SIG-M5 treated with dmso at 0.1 percent for 504 hours (cell line): ENCODE data around the gene CFAP54.

Experiments used
- DNase-seq: peaks from one replicate; lab custom pipeline; 2025; ENCODE audit not compliant: unreplicated experiment; lab: John Stamatoyannopoulos, UW

CFAP54 gene

GRCh38 chr12:96811083-96811482 lies 321.7 kb downstream of the CFAP54 start:
- no peak for DNase-seq

- no peak for DNase-seq
These were observed 322.8 kb downstream of the CFAP54 start for GRCh38 chr12:96812153-96812552.

- no peak for DNase-seq
These were observed 324.8 kb downstream of the CFAP54 start for GRCh38 chr12:96814200-96814599.

GRCh38 chr12:96821592-96821991 lies 332.2 kb downstream of the CFAP54 start:
- no peak for DNase-seq

DNA sequence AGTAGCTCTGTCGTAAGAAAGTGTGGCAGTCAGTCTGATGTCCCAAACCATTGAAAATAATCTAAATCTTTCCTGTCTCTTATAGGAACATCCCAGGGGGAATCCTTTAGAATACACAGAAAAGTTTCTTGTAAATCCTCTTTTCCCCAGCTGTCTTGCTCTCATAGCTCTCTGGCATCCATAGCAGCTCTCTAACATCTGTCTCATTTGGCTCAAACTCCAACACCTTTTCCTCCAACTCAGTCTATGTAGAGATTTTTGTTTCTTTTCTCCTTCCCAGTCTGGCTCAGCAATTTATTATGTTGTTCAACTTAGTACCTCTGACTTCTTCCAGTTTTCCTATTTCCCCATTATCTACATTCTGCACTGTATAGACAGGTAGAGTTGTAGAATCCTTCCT lies 333.3 kb downstream of the CFAP54 start:
- DNase-seq: no peak

- no peak for DNase-seq
These were observed 334.9 kb downstream of the CFAP54 start for GRCh38 chr12:96824074-96824837.

- no peak for DNase-seq
These were observed 335.5 kb downstream of the CFAP54 start for GRCh38 chr12:96824838-96825236.

DNA sequence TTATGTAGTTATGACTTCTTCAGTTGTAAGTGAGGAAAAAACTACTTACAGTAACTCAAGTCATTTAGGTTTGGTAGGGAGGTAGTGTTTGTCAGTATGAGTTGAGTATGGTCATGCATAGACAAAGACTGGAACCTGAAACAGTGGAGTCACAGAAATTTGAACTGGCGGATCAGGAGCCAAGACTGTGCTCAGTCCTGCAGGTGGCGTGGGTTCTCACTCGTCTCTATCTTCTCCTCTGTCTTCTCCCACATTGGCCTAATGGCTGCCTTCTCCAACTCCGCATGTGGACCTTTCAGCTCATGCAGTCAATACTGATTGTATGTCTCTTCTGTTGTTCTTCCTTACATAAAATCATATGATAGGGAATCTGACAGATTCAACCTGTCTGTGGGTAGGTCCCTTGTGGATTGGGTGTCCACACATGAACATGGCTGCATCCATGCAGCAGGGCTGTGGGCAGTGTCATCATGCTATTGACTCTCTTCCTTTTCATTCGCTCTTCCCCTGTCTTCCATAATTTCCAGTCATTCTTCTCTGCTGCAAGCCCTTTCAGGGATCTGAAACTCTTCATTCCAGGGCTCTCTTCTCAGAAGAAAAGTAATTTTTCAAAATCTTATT lies 338.9 kb downstream of the CFAP54 start:
- DNase-seq: no peak

DNA sequence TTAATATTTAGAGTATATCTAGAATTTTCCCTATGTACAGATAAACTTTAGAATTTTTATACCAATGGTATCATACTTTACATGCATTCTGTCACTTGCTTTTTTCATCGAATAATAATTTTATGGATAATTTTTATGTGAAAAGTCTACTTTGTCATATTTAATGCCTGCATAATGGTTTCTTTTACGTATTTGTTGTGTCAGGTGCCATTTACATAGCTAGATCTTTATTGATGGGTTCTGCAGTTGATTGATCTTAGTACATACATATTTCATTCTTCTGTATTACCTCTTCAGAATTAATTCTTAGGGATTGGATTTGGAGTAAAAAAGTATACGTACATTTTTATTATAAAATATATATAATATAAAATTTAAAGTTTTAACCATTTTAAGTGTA lies 340.0 kb downstream of the CFAP54 start:
- no peak for DNase-seq

DNA sequence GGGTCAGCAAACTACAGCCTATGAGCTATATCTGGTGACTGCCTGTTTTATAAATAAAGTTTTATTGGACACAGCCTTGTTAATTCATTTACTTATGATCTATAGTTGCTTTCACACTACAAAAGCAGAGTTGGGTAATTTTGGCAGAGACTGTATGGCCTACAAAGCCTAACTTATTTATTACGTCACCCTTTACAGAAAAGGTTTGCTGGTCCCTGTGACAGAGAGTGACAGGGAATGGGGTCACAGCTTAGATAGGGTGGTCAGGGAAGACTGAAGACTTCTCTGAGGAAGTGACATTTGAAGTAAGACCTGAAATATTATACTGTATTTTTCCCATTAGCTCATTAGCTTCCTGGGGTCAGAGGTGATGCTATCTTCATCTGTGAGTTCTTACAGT lies 342.0 kb downstream of the CFAP54 start:
- DNase-seq: no peak

DNA sequence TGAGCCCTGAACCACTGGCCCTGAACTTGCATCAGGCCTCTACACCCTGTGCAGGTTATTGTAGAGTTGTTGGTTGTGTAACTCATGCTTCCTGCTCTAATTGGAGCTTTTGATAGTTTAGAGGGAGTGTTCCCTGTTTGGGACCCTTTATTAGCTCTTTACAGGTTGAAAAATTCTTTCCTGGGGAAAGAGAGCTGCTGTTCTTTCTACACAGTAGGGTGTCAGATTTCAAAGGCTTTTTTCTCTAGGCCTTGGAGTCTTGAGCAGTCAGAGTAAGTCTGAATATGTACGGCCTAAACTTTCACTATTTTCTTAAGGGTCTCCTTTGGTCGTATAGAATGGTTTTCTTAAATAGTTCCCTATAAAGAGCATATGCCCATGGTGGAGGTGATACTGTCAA lies 356.9 kb downstream of the CFAP54 start:
- DNase-seq: no peak

GRCh38 chr12:96850676-96851075 lies 361.3 kb downstream of the CFAP54 start:
- DNase-seq: no peak

DNA sequence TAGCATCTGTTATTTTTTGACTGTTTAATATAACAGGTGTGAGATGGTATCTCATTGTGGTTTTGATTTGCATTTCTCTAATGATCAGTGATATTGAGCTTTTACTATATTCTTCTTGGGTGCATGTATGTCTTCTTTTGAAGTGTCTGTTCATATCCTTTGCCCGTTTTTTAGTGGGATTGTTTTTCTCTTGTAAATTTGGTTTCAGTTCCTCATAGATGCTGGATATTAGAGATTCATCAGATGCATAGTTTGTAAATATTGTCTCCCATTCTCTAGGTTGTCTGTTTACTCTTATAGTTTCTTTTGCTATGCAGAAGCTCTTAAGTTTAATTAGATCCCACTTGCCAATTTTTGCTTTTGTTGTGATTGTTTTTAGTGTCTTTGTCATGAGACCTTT lies 368.8 kb downstream of the CFAP54 start:
- DNase-seq: peak; percentile 3

GRCh38 chr12:96861656-96862055 lies 372.3 kb downstream of the CFAP54 start:
- no peak for DNase-seq

DNA sequence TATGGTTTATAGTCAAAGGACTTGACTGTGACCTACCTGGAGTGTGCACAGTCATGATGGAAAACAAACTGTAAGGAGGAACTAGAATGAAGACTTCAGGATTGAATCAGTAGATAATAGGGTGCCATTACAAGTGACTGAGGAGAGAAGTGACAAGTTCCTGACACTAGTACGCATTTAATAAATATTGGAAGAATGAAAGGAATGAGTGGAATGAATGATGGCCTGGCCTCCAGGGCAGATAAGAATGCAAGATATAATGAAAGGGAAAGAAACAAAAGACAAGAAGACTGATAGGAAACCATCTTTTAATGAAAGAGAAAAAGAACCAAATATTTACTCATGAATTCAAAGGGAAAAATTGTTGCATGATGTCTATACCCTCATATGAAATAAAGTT lies 372.9 kb downstream of the CFAP54 start:
- no peak for DNase-seq

GRCh38 chr12:96864335-96864734 lies 375.0 kb downstream of the CFAP54 start:
- no peak for DNase-seq

DNA sequence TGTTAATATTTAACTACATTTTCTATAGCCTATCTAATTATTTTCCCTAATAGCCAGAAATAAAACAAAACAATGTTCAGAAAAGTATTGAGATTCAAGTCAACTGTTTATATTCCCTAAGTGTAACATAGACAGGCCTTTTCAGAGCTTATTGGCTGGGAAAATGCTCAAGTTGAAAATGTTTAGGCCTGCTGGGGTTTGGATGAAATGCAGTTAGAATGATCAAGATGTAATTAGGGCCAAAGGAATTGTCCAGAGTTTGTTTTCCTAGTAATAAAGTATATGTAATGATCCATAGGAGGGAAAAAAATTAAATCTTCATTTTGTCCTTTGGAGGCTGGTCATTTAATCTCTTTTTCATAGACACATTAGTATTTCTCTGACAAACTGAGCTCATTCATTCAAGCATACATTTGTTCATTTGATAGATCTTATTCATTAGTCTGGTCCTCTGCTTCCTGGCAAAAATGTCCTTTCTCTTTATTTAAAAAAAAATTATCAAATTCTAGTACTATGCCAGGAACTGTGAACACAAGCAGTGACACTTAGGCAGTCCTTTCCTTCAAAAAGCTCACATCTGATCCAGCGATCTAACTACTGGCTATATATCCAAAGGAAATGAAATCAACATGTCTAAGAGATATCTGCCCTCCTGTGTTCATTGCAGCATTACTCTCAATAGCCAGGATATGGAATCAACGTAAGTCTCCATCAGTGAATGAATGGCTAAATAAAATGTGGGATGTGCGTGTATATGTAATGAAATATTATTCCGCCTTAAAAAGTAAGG lies 377.6 kb downstream of the CFAP54 start:
- DNase-seq: no peak

GRCh38 chr12:96870946-96871345 lies 381.6 kb downstream of the CFAP54 start:
- DNase-seq: no peak

DNA sequence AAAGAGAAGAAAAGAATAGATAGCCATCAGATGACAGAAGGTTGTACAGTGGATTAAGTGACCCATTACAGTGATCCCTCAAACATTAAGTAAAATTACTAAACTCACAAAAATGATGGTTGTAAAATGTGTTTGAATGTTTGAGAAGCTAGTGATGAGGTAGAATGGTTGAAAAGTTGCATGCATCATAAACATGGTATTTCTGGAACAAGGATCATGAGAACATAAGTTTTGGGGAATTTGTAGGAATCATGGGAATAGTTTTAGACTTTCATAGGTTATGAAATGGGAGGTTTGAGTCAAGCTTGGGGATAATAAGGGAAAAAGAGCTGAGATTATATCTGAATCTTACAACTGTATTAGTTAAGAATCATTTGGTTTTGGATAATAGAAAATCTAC lies 383.6 kb downstream of the CFAP54 start:
- DNase-seq: no peak

DNA sequence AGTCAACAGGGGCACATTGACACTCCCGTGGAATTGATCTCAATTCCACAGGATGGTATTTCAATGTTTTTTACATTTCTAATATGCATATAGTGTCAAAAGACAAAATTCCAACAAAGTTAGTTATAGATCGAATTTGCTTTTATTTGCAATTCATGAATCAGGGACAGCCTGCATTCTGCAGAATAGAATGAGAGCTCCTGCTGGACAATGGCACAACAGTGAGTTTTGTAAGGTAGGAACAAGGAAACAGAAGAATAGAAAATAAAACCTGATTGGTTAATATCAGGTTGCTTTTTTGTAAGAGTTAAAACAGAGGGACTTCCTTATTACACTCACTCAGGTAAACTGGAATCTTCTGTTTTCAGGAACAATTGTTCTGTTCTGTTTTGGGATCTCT lies 384.8 kb downstream of the CFAP54 start:
- no peak for DNase-seq

- no peak for DNase-seq
These were observed 387.6 kb downstream of the CFAP54 start for GRCh38 chr12:96876966-96877365.

DNA sequence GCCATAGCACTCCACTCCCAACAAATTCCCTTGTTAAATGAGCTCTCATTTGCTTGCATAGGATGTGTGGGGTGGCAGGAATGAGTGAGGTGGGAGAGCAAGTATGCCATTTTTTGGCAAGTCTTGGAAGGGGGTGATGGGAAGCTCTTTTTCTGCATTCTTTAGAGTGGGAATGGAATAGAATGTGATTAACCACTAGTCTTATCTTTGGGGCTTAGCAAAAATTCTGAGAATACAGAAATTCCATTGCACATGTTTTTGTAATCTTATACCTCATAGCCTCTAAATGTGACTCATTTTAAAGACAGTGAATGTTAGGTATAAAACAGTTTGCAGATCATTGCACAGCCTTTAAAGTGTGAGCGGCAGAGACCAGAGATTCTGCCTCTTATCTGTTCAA lies 389.3 kb downstream of the CFAP54 start:
- DNase-seq: no peak
